Measurements from ENCODE around the gene ATG101.

ATG101 gene

DNA sequence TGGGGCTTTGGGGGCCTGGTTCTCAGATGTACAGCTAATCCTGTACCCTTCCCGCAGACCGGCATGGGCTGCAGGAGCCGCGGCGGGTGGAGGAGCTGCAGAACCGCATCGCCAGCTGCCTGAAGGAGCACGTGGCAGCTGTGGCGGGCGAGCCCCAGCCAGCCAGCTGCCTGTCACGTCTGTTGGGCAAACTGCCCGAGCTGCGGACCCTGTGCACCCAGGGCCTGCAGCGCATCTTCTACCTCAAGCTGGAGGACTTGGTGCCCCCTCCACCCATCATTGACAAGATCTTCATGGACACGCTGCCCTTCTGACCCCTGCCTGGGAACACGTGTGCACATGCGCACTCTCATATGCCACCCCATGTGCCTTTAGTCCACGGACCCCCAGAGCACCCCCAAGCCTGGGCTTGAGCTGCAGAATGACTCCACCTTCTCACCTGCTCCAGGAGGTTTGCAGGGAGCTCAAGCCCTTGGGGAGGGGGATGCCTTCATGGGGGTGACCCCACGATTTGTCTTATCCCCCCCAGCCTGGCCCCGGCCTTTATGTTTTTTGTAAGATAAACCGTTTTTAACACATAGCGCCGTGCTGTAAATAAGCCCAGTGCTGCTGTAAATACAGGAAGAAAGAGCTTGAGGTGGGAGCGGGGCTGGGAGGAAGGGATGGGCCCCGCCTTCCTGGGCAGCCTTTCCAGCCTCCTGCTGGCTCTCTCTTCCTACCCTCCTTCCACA lies 11.0 kb upstream of the ATG101 start:
- TF ChIP-seq, protein P1, sequence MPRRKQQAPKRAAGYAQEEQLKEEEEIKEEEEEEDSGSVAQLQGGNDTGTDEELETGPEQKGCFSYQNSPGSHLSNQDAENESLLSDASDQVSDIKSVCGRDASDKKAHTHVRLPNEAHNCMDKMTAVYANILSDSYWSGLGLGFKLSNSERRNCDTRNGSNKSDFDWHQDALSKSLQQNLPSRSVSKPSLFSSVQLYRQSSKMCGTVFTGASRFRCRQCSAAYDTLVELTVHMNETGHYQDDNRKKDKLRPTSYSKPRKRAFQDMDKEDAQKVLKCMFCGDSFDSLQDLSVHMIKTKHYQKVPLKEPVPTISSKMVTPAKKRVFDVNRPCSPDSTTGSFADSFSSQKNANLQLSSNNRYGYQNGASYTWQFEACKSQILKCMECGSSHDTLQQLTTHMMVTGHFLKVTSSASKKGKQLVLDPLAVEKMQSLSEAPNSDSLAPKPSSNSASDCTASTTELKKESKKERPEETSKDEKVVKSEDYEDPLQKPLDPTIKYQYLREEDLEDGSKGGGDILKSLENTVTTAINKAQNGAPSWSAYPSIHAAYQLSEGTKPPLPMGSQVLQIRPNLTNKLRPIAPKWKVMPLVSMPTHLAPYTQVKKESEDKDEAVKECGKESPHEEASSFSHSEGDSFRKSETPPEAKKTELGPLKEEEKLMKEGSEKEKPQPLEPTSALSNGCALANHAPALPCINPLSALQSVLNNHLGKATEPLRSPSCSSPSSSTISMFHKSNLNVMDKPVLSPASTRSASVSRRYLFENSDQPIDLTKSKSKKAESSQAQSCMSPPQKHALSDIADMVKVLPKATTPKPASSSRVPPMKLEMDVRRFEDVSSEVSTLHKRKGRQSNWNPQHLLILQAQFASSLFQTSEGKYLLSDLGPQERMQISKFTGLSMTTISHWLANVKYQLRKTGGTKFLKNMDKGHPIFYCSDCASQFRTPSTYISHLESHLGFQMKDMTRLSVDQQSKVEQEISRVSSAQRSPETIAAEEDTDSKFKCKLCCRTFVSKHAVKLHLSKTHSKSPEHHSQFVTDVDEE (CRISPR knock-in tag; IDR thresholded peaks at IDR 0.05): no peak
- TF ChIP-seq, protein P2, sequence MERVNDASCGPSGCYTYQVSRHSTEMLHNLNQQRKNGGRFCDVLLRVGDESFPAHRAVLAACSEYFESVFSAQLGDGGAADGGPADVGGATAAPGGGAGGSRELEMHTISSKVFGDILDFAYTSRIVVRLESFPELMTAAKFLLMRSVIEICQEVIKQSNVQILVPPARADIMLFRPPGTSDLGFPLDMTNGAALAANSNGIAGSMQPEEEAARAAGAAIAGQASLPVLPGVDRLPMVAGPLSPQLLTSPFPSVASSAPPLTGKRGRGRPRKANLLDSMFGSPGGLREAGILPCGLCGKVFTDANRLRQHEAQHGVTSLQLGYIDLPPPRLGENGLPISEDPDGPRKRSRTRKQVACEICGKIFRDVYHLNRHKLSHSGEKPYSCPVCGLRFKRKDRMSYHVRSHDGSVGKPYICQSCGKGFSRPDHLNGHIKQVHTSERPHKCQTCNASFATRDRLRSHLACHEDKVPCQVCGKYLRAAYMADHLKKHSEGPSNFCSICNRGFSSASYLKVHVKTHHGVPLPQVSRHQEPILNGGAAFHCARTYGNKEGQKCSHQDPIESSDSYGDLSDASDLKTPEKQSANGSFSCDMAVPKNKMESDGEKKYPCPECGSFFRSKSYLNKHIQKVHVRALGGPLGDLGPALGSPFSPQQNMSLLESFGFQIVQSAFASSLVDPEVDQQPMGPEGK (CRISPR knock-in tag; IDR thresholded peaks at IDR 0.05; ENCODE audit: borderline replicate concordance): no peak
- TF ChIP-seq TCF4 (CRISPR knock-in tag; IDR thresholded peaks at IDR 0.05; ENCODE audit: borderline replicate concordance): no peak
- TF ChIP-seq, protein P3, sequence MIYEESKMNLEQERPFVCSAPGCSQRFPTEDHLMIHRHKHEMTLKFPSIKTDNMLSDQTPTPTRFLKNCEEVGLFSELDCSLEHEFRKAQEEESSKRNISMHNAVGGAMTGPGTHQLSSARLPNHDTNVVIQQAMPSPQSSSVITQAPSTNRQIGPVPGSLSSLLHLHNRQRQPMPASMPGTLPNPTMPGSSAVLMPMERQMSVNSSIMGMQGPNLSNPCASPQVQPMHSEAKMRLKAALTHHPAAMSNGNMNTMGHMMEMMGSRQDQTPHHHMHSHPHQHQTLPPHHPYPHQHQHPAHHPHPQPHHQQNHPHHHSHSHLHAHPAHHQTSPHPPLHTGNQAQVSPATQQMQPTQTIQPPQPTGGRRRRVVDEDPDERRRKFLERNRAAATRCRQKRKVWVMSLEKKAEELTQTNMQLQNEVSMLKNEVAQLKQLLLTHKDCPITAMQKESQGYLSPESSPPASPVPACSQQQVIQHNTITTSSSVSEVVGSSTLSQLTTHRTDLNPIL (CRISPR knock-in tag; IDR thresholded peaks at IDR 0.05; ENCODE audit: low read depth): no peak
- no peak for TF ChIP-seq ISL1 (CRISPR knock-in tag; IDR thresholded peaks at IDR 0.05)
- TF ChIP-seq ZC3H10 (CRISPR knock-in tag; IDR thresholded peaks at IDR 0.05): no peak
- TF ChIP-seq TOX (CRISPR knock-in tag; IDR thresholded peaks at IDR 0.05; ENCODE audit: borderline replicate concordance): no peak
- TF ChIP-seq BACH2 (CRISPR knock-in tag; IDR thresholded peaks at IDR 0.05; ENCODE audit: borderline replicate concordance): no peak
- TF ChIP-seq ARNTL (CRISPR knock-in tag; IDR thresholded peaks at IDR 0.05; ENCODE audit: borderline replicate concordance, low read depth): no peak
- TF ChIP-seq PPARA (CRISPR knock-in tag; IDR thresholded peaks at IDR 0.05; ENCODE audit: borderline replicate concordance): no peak
- TF ChIP-seq, protein P4, sequence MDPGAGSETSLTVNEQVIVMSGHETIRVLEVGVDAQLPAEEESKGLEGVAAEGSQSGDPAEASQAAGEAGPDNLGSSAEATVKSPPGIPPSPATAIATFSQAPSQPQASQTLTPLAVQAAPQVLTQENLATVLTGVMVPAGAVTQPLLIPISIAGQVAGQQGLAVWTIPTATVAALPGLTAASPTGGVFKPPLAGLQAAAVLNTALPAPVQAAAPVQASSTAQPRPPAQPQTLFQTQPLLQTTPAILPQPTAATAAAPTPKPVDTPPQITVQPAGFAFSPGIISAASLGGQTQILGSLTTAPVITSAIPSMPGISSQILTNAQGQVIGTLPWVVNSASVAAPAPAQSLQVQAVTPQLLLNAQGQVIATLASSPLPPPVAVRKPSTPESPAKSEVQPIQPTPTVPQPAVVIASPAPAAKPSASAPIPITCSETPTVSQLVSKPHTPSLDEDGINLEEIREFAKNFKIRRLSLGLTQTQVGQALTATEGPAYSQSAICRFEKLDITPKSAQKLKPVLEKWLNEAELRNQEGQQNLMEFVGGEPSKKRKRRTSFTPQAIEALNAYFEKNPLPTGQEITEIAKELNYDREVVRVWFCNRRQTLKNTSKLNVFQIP (CRISPR knock-in tag; IDR thresholded peaks at IDR 0.05; ENCODE audit: borderline replicate concordance, low read depth): no peak
- no peak for TF ChIP-seq SNAI2 (CRISPR knock-in tag; IDR thresholded peaks at IDR 0.05)
- no peak for TF ChIP-seq ZNF8 (CRISPR knock-in tag; IDR thresholded peaks at IDR 0.05)
- TF ChIP-seq ZFP3 (CRISPR knock-in tag; IDR thresholded peaks at IDR 0.05): no peak
- no peak for ATAC-seq

DNA sequence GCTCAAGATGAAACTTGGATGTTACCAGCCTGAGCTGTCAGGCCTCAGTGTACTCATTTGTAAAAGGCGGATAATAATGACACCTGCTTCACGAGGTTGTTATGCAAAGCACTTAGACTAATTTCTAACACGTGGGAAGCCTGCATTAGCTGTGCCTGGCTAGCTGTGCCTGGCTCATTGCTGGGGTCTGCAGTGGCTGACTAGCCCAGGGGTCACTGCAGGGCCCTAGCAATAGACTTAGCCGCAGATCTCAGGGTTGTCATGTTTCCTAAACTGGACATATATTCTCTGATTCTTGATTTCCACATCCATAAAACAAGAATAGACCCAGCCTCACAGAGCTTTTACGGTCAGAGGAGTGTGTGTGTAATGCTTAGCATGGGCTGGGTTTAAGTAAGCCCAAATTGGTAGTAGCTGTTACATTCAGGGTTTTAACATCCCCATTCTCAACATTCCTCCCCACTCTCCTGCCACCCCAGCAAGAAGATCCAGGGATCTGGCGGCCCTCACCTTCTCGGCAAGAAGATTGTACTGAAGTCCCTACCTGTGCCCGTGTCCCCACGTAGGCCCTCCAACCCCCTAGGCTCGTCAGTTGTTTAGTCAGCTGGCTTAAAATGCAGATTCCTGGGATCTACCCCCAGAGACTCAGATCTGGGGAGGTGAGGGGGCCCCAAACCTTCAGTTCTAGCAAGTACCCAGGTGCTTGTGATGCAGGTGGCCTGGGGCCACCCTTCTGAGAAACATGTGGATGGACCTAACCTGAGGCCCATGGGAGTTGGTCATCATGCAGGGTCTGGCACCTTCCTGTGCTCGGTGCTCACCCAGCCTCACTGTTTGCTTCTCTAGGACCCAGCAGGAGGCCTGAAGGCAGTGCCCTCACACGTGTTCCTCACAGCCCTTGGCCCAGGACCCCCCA lies 9.9 kb upstream of the ATG101 start:
- peak; percentile 3; the same call in 2 of the 3 replicates for ATAC-seq
- TF ChIP-seq ESRRG (CRISPR knock-in tag; IDR thresholded peaks at IDR 0.05) (no peak), GLIS3 (CRISPR knock-in tag; IDR thresholded peaks at IDR 0.05) (no peak), PPARA (CRISPR knock-in tag; IDR thresholded peaks at IDR 0.05; ENCODE audit: borderline replicate concordance) (no peak), ZC3H10 (CRISPR knock-in tag; IDR thresholded peaks at IDR 0.05) (no peak), ZFP3 (CRISPR knock-in tag; IDR thresholded peaks at IDR 0.05) (no peak), CSDC2 (CRISPR knock-in tag; IDR thresholded peaks at IDR 0.05) (no peak), ZFP30 (CRISPR knock-in tag; IDR thresholded peaks at IDR 0.05) (no peak), TOX (CRISPR knock-in tag; IDR thresholded peaks at IDR 0.05; ENCODE audit: borderline replicate concordance) (no peak)
- TF ChIP-seq, protein P3 (CRISPR knock-in tag; IDR thresholded peaks at IDR 0.05; ENCODE audit: low read depth): peak; percentile 56
- TF ChIP-seq, protein P5, sequence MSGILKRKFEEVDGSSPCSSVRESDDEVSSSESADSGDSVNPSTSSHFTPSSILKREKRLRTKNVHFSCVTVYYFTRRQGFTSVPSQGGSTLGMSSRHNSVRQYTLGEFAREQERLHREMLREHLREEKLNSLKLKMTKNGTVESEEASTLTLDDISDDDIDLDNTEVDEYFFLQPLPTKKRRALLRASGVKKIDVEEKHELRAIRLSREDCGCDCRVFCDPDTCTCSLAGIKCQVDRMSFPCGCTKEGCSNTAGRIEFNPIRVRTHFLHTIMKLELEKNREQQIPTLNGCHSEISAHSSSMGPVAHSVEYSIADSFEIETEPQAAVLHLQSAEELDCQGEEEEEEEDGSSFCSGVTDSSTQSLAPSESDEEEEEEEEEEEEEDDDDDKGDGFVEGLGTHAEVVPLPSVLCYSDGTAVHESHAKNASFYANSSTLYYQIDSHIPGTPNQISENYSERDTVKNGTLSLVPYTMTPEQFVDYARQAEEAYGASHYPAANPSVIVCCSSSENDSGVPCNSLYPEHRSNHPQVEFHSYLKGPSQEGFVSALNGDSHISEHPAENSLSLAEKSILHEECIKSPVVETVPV (CRISPR knock-in tag; IDR thresholded peaks at IDR 0.05): peak; percentile 16; the same call in 1 of the 2 replicates
- TF ChIP-seq, protein P2 (CRISPR knock-in tag; IDR thresholded peaks at IDR 0.05; ENCODE audit: borderline replicate concordance): peak; percentile 36; the same call in 1 of the 2 replicates
